ENCODE measurements around the gene AP1M1.

The AP1M1 gene

DNA sequence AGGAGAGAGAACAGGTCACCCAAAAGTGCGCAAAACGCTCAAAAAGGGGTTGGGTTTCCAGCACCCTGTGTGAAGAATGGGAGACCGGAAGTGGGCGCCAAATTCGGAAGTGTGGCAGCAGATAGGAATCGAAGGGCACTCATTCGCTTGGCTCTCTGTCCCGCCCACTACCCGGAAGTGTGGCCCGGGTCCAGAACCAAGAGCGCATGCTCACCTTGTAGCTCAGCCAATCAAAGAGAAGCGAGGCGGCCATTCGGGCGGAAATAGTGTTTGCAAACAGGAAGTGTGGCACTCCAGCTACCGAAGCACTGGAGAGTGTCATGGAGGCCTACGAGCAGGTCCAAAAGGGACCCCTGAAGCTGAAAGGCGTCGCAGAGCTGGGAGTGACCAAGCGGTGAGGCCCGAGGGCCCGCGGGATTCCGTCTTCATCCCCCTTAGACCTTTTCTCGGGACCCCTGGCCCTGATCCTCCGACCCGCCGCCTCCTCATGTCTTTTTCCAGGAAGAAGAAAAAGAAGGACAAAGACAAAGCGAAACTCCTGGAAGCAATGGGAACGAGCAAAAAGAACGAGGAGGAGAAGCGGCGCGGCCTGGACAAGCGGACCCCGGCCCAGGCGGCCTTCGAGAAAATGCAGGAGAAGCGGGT is 12.5 kb upstream of the AP1M1 start, which contains the start of gene FAM32A:
Gene FAM32A, plus strand, starts transcription at position 288 of the 645 bp plus-strand sequence. Its CDS starts 33 bp downstream, at position 321.
- DNase-seq (ENCODE audit: low read depth in 2 of 2, low spot score in 1 of 2) = peak; percentile 92 to 98

DNA sequence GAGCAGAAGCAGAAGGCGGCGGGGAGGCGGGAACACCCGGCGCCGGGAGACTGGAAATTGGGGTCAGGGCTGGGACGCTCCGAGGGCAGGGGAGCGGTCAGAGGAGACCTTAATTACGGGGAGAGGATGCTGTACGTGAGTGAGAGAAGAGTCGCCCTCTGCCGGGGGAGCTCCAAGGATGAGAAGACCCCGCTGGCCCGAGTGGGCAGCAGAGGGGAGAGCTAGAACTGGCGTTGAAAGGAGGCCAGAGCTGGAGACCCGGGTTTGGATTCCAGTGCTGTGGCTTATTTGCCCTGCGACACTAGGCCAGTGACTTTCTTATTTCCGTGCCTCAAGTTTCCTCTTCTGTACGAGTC is 12.0 kb upstream of the AP1M1 start:
- no peak for DNase-seq (ENCODE audit: low read depth in 2 of 2, low spot score in 1 of 2)

DNA sequence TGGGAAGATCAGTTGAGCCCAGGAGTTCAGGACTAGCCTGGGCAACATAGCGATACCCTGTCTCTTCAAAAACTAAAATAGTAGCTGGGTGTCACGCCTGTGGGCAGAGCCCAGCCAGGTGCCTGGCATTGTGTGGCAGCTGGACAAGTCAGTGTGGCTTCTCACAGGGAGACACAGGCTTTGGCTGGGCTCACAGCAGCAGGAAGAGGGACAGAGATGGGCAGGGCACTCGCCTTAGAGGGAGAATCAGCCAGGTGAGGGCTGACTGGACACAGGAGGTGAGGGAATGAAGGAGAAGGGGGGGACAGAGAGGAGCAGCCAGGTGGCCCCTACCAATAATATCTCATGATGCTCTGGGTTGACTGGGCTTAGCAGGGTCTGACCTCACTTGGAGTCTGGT is 9.2 kb upstream of the AP1M1 start:
- DNase-seq (ENCODE audit: low read depth in 2 of 2, low spot score in 1 of 2) = no peak

DNA sequence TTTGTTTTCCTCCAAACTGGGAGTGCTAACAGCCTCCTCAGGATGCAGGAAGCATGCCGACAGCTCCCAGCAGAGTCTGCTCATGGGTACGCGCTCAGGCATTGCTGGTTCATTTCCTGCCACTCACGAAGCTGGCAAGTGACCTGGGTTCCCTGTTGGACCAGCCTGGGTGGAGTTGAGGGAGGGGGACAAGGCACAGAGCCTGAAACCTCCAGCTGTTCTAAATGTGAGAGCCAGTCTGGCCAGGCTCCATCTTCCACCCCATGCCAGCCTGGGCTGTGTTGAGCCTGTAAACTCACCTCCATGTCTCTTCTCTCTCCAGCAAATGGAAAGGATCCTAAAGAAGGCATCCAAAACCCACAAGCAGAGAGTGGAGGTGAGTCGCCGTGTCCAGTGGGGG is 7.5 kb upstream of the AP1M1 start:
- no peak for DNase-seq (ENCODE audit: low read depth in 2 of 2, low spot score in 1 of 2)

DNA sequence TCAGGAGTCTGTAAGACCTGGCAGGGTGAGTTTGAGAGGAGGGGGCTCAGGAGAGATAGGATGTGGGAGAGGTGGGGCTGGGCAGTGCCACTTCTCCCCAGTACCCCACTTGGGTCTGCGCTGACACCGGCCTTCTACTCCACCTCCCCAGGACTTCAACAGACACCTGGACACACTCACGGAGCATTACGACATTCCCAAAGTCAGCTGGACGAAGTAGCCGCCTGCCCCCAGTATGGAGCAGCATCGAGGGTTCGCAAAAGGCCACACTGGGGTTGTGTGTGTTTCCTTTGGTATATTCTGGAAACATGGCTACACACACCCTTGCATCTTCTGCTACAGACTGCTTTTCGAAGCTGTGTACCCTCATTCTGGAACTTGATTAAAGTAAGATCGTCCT is 7.0 kb upstream of the AP1M1 start:
- no peak for DNase-seq (ENCODE audit: low read depth in 2 of 2, low spot score in 1 of 2)

DNA sequence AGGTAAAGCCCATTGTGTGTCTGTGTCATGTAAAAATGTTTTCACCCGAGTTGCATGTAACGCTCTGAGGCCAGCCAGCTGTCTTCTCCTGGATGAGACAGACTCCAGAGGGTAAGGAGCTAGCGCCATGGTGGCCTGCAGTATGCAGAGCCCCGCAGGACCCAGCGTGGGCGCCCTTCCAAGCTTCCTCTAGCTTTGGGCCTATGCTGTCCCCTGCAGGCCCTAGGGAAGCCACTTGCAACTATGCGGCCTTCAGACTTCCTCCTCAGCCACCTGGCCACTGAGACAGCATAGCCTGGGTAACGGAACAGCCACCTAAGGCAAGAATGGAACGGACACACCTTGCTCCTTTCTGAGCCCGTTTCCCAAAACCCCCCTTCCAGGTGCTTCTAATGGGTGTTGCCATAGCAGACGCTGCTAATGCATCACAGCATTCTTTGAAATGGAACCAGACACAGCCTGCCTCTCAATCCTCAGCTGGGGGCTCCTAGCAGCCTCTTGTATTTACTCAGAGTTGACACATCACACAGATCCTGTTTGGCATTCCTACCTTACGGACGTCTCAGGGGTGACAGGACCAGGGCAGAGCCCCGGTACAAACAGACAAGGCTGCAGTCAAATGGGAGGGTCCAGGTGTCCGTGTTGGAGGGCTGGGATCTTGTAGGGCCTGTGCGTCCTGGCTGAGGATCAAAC is 6.3 kb upstream of the AP1M1 start:
- no peak for DNase-seq (ENCODE audit: low read depth in 2 of 2, low spot score in 1 of 2)

DNA sequence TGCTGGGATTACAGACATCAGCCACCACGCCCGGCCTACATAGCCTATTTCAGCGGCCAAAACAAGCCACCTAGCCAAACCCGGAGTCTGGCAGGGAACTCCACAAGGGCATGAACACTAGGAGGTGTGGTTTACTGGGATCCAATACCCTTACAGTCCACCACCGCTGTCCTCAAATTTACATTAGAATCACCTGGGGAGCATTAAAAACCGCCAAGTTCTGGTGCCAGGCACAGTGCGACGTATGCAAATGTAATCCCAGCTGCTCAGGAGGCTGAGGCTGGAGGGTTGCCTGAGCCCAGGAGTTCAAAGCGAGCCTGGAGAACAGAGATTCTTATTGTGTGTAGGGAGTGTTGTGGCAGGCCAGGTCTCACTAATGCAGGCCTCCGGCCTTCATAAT is 4.2 kb upstream of the AP1M1 start:
- no peak for DNase-seq (ENCODE audit: low read depth in 2 of 2, low spot score in 1 of 2)

DNA sequence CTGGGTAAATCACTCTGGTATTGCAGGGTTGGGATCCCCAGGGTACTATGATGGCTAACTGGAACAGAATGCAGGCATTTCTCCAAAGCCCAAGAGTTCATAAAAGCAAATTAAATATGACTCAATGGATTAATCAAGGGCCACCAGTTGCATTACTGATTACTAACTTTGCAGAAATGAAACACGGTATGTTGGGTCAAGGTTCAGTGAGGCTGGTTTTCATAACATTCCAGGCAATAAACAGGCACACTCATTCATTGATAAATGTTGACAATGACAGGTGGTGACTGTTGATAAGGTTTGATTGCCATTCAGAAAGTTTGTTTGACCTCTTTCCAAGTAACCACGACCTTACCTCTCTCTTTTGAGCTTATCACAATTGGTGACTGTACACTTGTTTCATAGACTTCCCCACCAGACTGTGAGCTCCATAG is 506 bp upstream of the AP1M1 start:
- DNase-seq (ENCODE audit: low read depth in 2 of 2, low spot score in 1 of 2) = no peak

DNA sequence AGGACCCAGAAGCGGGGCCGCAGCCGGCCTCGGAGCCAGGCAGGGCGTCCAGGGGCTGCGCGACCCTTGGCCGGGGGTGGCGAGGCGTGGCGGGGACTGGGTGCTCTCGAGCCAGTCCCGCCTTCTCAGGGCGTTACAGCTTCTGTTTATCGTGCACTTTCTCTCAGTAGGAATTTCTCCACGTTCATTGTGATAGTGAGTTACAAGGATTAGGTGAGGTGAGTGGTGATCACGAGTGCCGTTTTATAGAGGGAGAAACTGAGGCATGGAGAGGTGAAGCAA is 600 bp downstream of the AP1M1 start:
- DNase-seq (ENCODE audit: low read depth in 2 of 2, low spot score in 1 of 2) = no peak

DNA sequence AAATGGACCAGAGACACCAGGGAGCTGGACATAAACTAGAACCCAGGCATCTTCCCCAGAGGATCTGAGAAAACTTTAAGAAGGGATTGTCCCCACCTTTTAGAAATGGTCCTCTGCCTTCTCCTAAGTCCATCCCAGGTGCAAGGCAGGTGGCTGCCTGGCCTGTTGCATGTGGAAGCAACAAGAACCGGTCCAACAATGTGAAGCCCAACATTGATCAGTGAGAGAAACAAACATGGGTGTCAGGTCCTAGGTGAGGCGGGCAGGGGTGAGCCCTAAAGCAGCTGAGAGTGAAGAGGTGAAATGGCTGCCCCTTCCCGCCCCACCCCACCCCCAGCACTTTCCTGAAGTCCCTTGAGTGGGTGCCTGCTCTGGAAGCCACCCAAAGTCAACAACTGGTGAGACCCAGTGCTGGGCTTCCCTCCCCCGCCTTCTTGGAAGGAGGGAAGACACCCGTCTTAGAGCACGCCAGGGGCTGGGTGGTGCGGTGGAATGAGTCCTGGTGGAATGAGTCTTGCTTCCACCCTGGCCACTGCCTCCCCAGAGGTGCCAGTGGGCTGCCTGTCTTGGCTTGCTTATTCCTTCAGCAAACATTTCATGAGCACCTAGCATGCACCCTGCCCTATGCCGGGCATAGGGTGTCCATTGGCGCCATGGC is 1.7 kb downstream of the AP1M1 start:
- no peak for DNase-seq (ENCODE audit: low read depth in 2 of 2, low spot score in 1 of 2)

DNA sequence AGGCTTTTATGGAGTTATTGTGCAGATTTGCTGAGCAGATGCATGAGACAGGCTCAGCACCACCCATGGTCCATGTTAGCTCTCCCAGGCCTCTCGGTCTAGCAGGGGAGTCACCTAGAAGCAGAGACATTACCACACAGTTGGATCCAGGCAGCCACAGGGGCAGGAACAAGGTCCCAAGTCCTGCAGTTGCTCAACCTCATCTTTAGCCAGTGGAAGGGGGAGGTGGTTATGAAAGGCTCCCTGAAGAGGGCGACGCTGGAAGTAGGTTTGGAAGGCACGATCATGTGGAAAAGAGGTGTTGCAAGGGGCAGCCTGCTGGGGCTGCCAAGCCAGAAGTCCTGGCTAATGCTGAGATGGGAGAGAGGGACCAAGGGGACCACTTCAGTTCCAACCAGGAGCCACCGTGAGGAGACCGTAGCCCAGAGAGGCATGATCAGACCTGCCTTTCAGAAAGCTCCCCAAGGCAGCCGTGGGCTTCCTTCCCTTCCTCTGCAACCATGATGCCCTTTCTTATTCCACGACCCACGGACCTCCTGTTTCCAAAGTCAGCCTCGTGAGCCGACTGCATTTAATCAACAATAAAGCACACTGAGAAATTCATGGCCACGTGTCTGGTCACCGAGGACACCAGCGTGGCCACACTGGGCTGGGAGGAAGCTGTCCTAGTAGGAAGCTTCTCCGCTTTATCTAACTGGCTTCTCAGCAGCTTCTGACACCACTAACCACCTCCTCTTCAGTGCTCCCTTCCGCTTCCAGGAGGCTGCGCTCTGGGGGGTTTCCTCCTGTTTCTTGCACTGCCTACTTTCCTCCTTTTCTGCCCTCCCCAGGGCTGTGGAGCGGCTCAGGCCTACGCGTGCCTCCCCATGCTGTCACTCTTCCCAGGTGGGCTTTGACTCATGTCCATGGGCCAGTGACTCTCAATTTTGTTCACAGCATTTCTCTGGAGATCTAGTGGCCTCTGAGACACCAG is 2.6 kb downstream of the AP1M1 start:
- DNase-seq (ENCODE audit: low read depth in 2 of 2, low spot score in 1 of 2) = no peak

DNA sequence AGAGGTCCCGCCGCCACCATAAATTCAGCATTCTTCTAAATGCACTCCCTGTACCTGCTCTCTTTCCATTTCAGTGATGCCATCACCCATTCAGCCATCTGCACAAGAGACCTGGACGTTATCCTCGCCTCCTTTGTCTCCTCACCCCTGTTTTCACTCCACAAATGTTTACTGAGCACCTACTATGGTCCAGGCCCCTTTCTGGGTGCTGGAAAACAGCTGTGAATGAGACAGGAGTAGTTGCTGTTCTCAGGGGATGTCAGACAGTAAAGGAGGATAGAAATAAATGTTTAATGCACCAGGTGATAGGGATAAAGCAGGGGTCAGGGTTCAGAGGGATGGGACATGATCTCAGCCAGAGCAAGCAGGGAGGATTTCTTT is 3.3 kb downstream of the AP1M1 start:
- DNase-seq (ENCODE audit: low read depth in 2 of 2, low spot score in 1 of 2) = no peak

DNA sequence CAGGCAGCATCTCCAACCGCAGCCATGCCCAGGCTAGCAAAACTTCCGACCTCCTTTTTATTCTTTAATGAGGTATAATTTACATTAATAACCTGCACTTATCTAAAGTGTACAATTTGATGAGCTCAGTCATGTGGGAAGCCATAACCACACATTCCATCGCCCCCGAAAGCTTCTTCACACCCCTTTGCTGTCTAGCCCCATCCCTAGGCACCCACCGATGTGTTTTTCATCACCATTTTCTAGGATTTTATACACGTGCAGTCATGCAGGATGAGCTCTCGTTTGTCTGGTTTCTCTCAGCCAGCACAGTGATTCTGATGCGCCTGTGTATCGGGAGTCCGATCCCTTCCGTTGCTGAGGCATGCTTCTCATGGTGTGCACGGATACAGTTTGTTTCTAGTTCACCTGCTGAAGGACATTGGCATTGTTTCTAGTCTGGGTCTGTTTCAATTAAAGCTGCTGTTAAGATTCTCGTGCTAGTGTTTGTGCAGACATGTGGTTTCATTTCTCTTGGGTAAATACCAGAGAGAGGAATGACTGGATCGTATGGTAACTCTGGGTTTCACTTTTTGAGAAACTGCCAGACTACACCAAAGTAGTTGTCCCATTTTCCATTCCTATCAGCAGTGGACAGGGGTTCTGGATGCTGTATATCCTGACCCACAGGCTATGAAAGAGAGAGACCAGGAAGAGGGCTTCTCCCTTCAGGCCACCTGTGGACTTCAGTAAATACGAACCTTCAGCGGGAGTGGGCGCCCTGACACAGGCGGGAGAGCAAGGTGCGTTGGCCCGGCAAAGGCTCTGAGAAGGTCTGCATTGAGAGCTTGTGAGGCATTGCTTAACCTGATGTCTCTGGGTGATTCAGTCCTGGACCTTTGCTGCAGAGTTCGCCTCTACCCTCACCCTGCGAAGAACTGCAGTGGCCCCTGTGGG is 4.9 kb downstream of the AP1M1 start:
- DNase-seq (ENCODE audit: low read depth in 2 of 2, low spot score in 1 of 2) = no peak

DNA sequence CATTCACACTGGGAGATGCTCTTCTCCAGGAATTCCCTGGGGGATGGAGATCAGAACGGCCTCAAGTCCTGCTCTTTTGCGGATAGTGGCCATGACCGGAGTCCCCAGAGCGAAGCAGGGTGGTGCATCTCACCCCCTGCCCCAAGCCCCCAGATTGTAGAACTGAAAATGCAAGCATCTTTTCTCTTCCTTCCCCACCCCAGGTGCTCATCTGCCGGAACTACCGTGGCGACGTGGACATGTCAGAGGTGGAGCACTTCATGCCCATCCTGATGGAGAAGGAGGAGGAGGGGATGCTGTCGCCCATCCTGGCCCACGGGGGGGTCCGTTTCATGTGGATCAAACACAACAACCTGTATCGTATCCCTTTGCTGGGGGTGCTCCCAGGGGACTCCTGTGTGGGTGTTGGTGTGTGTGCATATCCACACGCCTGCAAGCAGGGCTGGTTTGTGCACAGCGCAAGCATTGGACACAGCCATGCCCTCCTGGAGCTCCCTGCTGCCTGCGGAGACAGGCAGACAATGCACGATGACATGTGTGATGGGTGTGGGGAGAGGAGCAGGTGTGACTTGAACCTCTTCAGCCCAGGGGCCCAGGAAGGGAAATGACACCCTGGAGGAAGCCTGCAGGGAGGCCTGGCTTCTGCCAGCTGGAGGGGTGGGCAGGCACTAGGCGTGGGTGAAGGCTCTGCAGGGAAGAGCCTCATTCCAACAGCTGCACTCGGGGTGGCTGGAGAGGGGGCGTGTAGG is 5.7 kb downstream of the AP1M1 start:
- DNase-seq (ENCODE audit: low read depth in 2 of 2, low spot score in 1 of 2) = no peak

DNA sequence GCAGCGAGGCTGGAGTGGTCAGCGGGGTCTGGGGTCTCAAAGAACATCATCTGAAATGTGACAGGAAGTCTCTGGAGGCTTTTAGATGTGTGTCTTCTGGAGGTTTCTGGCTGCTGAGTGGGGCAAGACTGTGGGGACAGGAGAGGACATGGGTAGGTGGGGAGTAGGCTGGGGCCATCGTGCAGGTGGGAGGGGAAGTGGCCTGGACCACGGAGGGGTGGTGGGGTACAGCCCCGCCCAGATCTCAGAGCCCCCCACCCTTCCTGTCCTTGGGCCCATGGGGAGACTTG is 6.2 kb downstream of the AP1M1 start:
- DNase-seq (ENCODE audit: low read depth in 2 of 2, low spot score in 1 of 2) = no peak

DNA sequence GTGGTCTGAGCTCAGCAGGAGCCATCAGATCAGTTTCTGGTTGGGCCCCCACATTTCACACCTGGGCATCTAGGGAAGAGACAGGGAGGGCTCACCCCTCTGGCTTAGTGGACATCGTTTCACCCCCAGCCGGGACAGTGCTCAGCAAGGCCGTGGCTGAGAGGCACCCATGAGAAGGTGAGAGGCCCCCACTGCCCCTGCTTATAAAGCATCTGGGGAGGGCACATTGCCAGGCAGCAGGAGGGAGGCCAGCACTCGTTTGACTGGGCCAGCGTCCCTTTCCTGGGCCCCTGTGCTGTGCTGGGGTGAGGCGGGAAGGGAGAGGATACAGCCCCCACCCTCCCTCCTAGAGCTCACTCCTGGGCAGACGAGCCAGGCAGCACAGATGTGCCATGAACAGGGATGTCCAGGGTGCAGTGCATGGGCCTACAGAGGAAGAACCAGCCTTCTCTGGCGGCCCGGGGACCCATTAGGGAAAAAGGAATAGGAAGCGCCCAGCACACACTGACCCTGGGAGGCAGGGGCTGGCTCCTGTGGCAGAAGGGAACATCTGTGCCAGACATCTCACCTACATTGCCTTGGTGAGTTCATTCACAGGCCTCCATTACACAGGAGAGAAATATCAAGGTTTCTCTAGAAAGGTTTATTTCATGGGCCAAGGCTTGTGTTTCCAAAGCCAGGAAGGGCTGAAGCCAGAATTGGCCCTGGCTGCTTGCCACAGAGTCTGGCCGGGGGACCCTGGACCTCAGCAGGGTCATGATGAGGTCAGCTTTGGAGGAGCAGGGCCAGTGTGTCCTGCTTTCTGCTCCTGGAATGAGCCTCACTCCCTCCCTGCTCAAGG is 7.7 kb downstream of the AP1M1 start:
- DNase-seq (ENCODE audit: low read depth in 2 of 2, low spot score in 1 of 2) = no peak

DNA sequence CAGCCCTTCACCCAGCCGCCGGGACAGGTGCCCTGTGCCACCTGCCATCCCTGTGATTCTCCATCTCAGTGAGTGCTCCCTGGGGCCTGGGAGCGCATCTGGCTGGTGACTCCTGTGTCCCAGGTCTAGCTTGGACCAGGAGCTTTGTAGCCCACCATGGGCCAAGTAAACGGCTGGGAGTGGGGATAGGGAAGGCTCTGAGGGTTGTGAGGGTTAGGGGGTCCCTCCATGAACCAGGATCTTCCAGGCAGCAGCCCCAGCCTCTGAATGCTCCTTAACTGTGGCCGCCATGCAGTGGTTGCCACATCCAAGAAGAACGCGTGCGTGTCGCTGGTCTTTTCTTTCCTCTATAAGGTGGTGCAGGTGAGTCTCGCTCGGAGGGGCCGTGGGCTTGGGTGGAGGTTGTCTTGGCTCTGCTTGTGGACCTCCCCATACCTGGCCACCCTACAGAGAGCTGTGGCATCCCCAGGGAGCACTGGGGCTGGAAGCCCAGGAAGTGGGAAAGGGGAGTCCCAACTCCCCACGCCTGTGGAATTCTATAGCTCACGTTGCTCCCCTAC is 8.4 kb downstream of the AP1M1 start:
- DNase-seq (ENCODE audit: low read depth in 2 of 2, low spot score in 1 of 2) = no peak

DNA sequence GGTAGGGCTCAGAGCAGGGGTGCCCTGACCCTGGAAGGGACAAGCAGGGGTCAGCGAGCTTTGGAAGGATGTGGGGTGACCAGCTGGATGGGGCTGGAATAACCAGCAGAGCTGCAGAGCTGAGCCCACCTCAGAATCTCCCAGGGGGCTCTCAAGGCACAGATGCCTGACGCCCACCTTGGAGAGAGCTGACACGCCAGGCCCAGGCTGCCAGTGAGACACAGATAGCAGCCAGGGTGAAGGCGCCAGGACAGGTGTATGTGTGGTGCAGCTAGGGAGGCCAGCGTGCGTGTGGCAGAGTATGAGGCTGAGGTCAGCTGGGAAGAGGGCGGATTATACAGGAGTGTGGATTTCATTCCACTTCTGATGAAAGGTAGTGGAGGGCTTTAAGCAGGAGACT is 8.9 kb downstream of the AP1M1 start:
- no peak for DNase-seq (ENCODE audit: low read depth in 2 of 2, low spot score in 1 of 2)

DNA sequence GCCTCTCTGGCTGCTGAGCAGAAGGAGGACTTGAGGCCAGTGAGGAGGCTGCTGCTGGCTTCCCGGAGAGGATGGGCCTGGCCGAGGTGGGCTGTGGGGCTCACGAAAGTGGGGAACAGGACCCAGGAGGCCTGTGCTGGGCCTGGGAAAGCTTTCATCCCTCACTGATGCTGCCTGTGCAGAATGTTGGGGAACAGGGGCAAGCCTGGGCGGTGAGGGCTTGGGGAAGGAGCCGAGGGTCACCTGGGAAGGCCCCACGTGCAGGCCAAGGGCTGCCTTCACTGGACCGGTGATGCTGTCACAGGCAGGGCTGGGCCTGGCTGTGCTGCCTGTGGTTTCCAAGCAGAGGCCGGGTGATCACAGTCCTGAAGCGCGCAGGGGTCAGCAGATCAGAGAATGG is 9.4 kb downstream of the AP1M1 start:
- no peak for DNase-seq (ENCODE audit: low read depth in 2 of 2, low spot score in 1 of 2)
